Hepatic stellate cell (primary cell): Measurements from ENCODE around the gene NAALADL2.
"Not testable (repeated sequence)": the region's sequence is repeated elsewhere in the genome, so short reads cannot be mapped to it uniquely, and the experiment has no call there.

Experiments
- DNase-seq: peaks from one replicate; pipeline ENCODE4 v3.0.0; 2011; ENCODE audit warnings: low spot score

NAALADL2 gene

GRCh38 chr3:175423848-175424247, 564.7 kb downstream of the NAALADL2 start:
- not testable (repeated sequence) for DNase-seq

- no peak for DNase-seq
Measured at GRCh38 chr3:175426805-175427204, 567.7 kb downstream of the NAALADL2 start.

GRCh38 chr3:175428466-175428865, 569.3 kb downstream of the NAALADL2 start:
- no peak for DNase-seq

- DNase-seq = no peak
Measured at GRCh38 chr3:175430983-175431773, 572.0 kb downstream of the NAALADL2 start.

- no peak for DNase-seq
Measured at GRCh38 chr3:175432376-175433025, 573.4 kb downstream of the NAALADL2 start.

GRCh38 chr3:175433026-175433674, 574.0 kb downstream of the NAALADL2 start:
- no peak for DNase-seq

GRCh38 chr3:175434561-175434960, 575.4 kb downstream of the NAALADL2 start:
- no peak for DNase-seq

GRCh38 chr3:175443682-175444081, 584.5 kb downstream of the NAALADL2 start:
- no peak for DNase-seq

- DNase-seq = no peak
Measured at GRCh38 chr3:175445741-175446140, 586.6 kb downstream of the NAALADL2 start.

- DNase-seq = no peak
Measured at GRCh38 chr3:175447521-175447920, 588.4 kb downstream of the NAALADL2 start.

- no peak for DNase-seq
Measured at GRCh38 chr3:175453361-175453760, 594.2 kb downstream of the NAALADL2 start.

- DNase-seq = no peak
Measured at GRCh38 chr3:175456466-175456865, 597.3 kb downstream of the NAALADL2 start.

- no peak for DNase-seq
Measured at GRCh38 chr3:175457301-175457700, 598.2 kb downstream of the NAALADL2 start.

- not testable (repeated sequence) for DNase-seq
Measured at GRCh38 chr3:175460849-175461399, 601.8 kb downstream of the NAALADL2 start.

GRCh38 chr3:175464362-175464761, 605.2 kb downstream of the NAALADL2 start:
- no peak for DNase-seq

- DNase-seq = no peak
Measured at GRCh38 chr3:175469124-175469523, 610.0 kb downstream of the NAALADL2 start.

- no peak for DNase-seq
Measured at GRCh38 chr3:175475765-175476164, 616.6 kb downstream of the NAALADL2 start.

GRCh38 chr3:175476489-175476888, 617.4 kb downstream of the NAALADL2 start:
- DNase-seq = no peak

GRCh38 chr3:175477651-175478224, 618.6 kb downstream of the NAALADL2 start:
- no peak for DNase-seq

GRCh38 chr3:175478301-175478700, 619.2 kb downstream of the NAALADL2 start:
- no peak for DNase-seq

- DNase-seq = no peak
Measured at GRCh38 chr3:175479175-175479574, 620.0 kb downstream of the NAALADL2 start.

GRCh38 chr3:175479800-175480199, 620.7 kb downstream of the NAALADL2 start:
- no peak for DNase-seq
